Nephron (organoid): ENCODE results near the gene ARHGEF7.
A peak's percentile ranks its signal among the peaks of the same experiment; 100 is the strongest.

Source experiments
- H3K27ac Mint-ChIP-seq, 3 experiments: 2 replicates each; pipeline ENCODE4 v1.8.0; 2020; ENCODE audit warnings: mixed read lengths in 3 of 3, mild to moderate bottlenecking in 2 of 3, moderate library complexity in 1 of 3
- H3K27me3 Mint-ChIP-seq: 2 replicates; pipeline ENCODE4 v1.8.0; 2021; ENCODE audit warnings: low read depth, mild to moderate bottlenecking, moderate library complexity, mixed read lengths
- H3K36me3 Mint-ChIP-seq: 2 replicates; pipeline ENCODE4 v1.8.0; 2020; ENCODE audit warnings: low read depth, mixed read lengths
- H3K4me1 Mint-ChIP-seq: 2 replicates; pipeline ENCODE4 v1.8.0; 2020; ENCODE audit warnings: mixed read lengths
- H3K4me3 Mint-ChIP-seq, 3 experiments: 2 replicates each; pipeline ENCODE4 v1.8.0; 2020; ENCODE audit warnings: mild to moderate bottlenecking in 3 of 3, mixed read lengths in 3 of 3, moderate library complexity in 2 of 3
- H3K9me3 Mint-ChIP-seq: 2 replicates; pipeline ENCODE4 v1.8.0; 2020; ENCODE audit warnings: mixed read lengths
- TF ChIP-seq, protein P1 (sequence below), 3 experiments: fragments of 200-600 bp; sonication (generic); IDR thresholded peaks; one replicate each; pipeline ENCODE4 v1.5.0; 2021; ENCODE audit warnings: antibody characterized with exemption in 3 of 3; ENCODE audit not compliant: unreplicated experiment in 3 of 3

Gene ARHGEF7

DNA sequence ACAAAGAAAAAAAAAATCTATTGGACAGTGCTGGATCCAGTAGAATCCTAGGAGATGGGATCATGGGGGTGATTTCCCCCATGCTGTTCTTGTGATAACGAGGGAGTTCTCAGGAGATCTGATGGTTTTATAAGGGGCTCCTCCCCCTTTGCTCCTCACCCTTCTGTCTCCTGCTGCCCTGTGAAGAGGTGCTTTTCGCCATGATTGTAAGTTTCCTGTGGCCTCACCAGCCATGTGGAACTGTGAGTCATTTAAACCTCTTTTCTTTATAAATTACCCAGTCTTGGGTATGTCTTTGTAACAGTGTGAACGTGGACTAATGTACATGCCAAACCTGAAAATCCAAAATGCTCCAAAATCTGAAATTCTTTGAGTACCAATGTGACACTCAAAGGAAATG lies 45.5 kb downstream of the ARHGEF7 start:
- H3K4me3 Mint-ChIP-seq: no peak overlapping the region
- TF ChIP-seq, protein P1, sequence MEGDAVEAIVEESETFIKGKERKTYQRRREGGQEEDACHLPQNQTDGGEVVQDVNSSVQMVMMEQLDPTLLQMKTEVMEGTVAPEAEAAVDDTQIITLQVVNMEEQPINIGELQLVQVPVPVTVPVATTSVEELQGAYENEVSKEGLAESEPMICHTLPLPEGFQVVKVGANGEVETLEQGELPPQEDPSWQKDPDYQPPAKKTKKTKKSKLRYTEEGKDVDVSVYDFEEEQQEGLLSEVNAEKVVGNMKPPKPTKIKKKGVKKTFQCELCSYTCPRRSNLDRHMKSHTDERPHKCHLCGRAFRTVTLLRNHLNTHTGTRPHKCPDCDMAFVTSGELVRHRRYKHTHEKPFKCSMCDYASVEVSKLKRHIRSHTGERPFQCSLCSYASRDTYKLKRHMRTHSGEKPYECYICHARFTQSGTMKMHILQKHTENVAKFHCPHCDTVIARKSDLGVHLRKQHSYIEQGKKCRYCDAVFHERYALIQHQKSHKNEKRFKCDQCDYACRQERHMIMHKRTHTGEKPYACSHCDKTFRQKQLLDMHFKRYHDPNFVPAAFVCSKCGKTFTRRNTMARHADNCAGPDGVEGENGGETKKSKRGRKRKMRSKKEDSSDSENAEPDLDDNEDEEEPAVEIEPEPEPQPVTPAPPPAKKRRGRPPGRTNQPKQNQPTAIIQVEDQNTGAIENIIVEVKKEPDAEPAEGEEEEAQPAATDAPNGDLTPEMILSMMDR (IDR thresholded peaks at IDR 0.05; ENCODE audit: unreplicated experiment in 3 of 3): no peak
- peaks cover 43% of the 10 kb centered on the region for H3K4me1 Mint-ChIP-seq
- peaks cover 33% of the 10 kb centered on the region for H3K36me3 Mint-ChIP-seq
- no peaks in the 10 kb centered on the region for H3K9me3 Mint-ChIP-seq
- no peak overlapping the region for H3K27ac Mint-ChIP-seq
- H3K27me3 Mint-ChIP-seq: no peaks in the 10 kb centered on the region

DNA sequence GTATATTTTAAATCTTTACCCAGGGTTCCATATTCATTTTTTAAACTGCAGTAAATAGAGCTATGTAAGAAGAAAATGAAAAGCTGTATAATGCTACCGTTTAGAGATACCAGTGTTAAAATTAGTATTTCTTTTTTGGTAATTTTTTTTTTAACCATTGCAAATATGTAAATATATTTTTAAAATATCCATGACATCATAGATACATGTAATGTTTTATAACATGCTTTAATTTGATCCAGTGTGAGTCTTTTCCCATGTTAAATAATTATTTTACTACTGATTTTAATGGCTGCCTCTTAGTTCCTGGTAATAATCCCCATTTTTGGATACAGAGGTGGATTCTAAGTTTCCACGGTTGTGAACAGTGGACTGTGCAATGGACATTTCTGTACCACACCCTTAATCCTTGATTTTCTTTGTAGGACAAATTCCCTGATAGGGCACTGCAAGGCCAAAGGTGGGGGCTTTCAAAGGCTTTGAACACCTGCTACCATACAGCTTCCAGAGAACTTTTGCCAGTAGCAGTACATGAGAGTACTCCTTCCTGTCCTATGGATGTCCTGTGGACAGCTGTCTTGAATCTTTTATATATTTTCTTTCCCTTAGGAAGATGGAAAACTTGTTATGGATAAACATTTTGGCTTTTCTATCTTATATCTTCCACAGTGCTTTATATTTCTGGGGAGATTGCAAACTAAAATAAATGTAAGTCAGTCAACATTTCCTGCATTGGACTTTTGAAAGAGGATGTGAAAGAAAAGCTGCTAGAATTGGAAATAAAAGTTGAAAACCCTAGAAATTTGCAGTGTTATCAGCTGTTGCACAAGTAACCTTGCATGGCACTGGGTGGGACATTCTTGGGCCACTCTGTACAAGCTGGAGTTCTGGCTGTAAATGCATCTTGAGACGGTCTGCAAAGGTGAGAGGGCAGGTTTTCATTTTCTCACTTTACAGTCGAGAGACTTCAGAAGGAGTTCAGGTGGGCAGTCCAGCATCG lies 46.8 kb downstream of the ARHGEF7 start:
- H3K27ac Mint-ChIP-seq: peak overlapping the region in 2 of 3 experiments; percentile 5 to 21
- TF ChIP-seq, protein P1 (IDR thresholded peaks at IDR 0.05; ENCODE audit: unreplicated experiment in 3 of 3): no peak
- no peaks in the 10 kb centered on the region for H3K9me3 Mint-ChIP-seq
- peaks cover 50% of the 10 kb centered on the region for H3K4me1 Mint-ChIP-seq
- no peaks in the 10 kb centered on the region for H3K27me3 Mint-ChIP-seq
- H3K36me3 Mint-ChIP-seq: peaks cover 40% of the 10 kb centered on the region
- no peak overlapping the region for H3K4me3 Mint-ChIP-seq

DNA sequence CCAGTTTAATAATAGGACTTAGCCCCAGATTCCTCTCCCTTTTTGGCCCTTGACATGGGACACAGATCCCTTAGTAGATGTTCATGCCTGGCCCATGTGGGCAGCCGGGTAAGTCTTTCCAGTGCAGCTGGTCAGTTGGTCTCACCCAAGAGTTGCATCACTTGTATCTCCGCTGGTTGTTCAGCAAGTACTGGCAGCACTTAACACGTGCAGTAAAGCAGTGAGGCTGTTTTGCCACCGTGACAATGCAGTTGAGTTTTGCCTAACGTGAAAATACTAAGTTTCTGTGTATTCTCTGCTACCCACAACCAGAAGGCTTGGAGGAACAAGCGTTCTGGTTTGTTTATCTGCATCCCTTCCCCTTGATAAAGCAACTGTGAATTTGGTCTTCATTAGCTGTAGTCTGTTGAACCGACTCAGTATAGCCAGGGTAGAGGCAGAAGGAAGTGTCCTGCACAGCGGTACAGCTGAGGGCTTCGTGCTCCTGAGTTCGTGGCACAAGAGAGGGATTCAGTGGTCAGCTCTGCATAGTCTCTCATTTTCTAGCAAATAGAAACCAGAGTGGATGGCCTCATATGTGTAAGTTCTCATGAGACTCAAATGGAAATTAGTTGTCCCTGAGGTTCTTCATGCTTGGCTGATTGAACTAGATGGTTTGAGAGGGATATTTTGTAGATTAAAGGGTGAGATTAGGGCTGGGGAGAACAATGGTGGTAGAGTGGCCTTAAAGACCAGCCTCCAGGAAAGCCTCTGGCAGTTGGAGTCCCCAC lies 50.3 kb downstream of the ARHGEF7 start:
- no peaks in the 10 kb centered on the region for H3K27me3 Mint-ChIP-seq
- no peak overlapping the region for H3K4me3 Mint-ChIP-seq
- TF ChIP-seq, protein P1 (IDR thresholded peaks at IDR 0.05; ENCODE audit: unreplicated experiment in 3 of 3): no peak
- peaks cover 48% of the 10 kb centered on the region for H3K36me3 Mint-ChIP-seq
- H3K9me3 Mint-ChIP-seq: no peaks in the 10 kb centered on the region
- H3K4me1 Mint-ChIP-seq: peaks cover 64% of the 10 kb centered on the region
- peak overlapping the region in 2 of 3 experiments; percentile 1 to 46 for H3K27ac Mint-ChIP-seq

DNA sequence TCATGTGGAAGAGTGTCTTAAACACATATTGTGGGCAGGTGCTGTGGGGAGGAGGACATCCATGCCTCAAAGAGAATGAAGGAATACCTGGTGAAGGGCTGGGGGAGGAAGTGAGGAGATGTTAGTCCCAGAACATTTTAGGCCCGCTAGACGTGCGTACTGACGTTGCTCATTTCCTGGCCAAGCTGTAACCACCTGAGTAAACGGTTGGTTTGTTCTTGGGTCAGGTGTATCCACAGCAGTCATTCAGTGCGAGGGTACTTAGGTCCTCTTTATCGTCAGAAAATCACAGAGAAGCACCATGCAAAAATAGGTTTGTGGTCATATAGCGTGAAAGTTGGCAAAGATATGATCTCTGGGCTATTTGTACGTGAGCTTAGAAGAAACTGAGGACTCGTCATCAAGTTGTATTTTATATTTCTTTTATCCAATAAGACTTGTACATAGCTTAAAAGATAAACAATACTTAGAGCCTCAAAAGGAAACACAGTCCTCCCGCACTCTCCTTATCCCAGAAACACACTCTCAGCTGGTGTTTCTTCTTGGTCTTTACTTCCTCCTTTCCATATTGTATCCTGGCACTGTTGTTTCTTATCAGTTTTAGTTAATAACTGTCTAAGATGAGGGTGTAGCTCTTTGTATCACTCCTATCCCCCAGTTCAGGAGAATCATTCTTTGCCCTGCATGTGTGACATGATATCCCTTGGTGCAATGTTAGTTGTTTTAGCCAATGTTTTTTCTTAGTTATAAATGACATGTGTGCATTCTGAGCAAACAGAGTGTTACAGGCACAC lies 52.0 kb downstream of the ARHGEF7 start:
- H3K4me3 Mint-ChIP-seq: peak overlapping the region in 1 of 3 experiments; percentile 28
- H3K4me1 Mint-ChIP-seq: peaks cover 71% of the 10 kb centered on the region

DNA sequence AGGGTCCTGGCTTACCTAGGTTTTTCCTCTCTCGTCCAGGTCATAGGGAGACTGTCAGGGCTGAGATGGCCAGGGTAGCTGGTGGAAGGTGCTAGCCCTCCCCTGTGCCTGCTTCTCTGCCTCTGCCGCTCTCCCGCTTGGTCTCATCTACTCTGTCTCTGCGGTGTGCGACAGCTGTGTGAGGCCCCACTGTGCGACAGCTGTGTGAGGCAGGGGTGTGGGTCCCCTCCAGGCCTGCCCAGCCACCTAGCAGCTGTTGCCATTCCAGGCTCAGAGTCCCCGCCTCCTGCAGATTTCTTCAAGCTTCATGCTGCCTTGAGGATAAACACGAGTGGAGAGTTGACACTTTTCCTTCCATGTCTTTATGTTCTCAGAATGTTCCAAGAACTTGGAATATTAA lies 53.0 kb downstream of the ARHGEF7 start:
- Mint-ChIP-seq H3K36me3 (peaks cover 36% of the 10 kb centered on the region), H3K4me3 (peak overlapping the region in 2 of 3 experiments; percentile 40 to 75), H3K4me1 (peaks cover 63% of the 10 kb centered on the region), H3K27ac (peak overlapping the region; percentile 46 to 79 (median 77)), H3K9me3 (no peaks in the 10 kb centered on the region), H3K27me3 (no peaks in the 10 kb centered on the region)
- TF ChIP-seq, protein P1 (IDR thresholded peaks at IDR 0.05; ENCODE audit: unreplicated experiment in 3 of 3): no peak

More for the DNA sequence above, 52.0 kb downstream of the ARHGEF7 start:
- H3K27me3 Mint-ChIP-seq: no peaks in the 10 kb centered on the region
- H3K9me3 Mint-ChIP-seq: no peaks in the 10 kb centered on the region
- peaks cover 38% of the 10 kb centered on the region for H3K36me3 Mint-ChIP-seq
- peak overlapping the region; percentile 46 to 77 (median 47) for H3K27ac Mint-ChIP-seq
- TF ChIP-seq, protein P1 (IDR thresholded peaks at IDR 0.05; ENCODE audit: unreplicated experiment in 3 of 3): no peak
